GM21723 (cell line): ENCODE measurements around the gene OAS1.

Experiments
- ATAC-seq: cut with Tn5 transposase; IDR thresholded peaks from one replicate; pipeline ENCODE4 v1.9.1; 2021; ENCODE audit warnings: mild to moderate bottlenecking, moderate library complexity; ENCODE audit not compliant: unreplicated experiment

OAS1 gene

GRCh38 chr12:112906712-112907414 lies at the start of gene OAS1:
OAS1 (plus strand) TSS chr12:112906962; CDS start chr12:112907040, 78 bp downstream.
- ATAC-seq: peak; percentile 78

GRCh38 chr12:112859291-112859690 lies 47.5 kb upstream of the OAS1 start:
- ATAC-seq: no peak

DNA sequence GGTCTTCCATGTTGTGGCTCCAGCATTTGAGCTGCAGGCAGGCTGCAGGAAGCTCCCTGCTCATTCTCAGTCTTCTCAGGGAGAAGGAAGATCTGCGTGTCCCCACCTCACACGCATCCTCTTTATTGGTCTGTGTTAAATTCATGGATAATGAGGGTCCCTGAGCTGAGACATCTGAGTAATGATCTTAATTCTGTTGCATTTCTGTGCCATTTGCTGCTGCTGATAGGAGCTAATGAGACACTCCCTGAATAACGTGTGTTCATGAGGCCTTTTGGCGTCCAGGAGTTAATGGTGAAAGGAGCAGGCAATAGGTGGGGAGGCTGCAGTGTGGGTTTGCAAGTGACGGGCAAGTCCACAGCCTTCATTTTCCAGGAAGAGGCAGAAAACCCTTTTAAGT lies 46.6 kb upstream of the OAS1 start:
- ATAC-seq: no peak

DNA sequence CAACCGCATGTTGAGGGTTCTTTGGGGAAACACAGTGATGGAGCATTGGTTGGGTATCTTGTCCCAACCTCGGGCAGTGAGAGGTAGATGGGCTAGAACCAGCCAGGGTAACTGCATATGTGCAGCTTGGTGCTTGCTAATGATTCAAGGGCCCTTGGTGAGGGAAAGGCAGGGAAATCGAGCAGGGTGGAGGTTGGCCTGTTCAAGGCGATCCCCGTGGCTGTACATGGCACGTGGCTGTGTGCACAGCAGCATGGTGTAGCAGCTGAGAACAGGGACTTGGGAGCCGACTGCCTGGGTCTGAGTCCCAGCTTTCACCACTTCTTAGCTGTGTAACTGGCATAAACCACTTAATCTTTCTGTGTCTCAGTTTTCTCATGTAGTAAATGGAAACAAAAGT lies 45.5 kb upstream of the OAS1 start:
- ATAC-seq: no peak

GRCh38 chr12:112862636-112863290 lies 44.0 kb upstream of the OAS1 start:
- no peak for ATAC-seq

DNA sequence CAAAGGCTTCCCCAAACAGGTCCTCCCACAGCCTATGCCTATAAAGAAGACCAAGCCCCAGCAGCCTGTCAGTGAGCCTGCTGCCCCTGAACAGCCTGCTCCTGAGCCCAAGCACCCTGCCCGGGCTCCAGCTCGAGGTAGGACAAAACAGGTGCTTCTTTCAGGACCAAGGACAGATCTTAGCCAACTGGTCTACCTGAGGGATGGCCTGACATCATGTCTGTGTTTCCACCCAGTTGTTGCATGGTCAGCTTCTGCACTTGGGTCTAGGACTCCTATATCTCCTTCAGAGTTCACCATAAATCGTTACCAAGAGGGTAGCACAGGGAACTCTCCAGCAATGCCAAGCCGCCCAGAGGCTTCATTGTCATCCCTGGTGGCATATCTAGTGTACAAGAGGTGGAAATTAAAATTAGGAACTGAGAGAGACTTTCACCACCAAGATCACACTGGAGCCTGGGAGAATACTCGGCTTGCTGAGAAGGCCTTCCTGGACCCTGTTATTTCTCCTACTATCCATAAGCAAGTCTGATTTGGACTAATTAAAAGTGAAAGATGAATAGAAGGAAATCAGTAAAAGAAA lies 38.2 kb upstream of the OAS1 start:
- no peak for ATAC-seq

DNA sequence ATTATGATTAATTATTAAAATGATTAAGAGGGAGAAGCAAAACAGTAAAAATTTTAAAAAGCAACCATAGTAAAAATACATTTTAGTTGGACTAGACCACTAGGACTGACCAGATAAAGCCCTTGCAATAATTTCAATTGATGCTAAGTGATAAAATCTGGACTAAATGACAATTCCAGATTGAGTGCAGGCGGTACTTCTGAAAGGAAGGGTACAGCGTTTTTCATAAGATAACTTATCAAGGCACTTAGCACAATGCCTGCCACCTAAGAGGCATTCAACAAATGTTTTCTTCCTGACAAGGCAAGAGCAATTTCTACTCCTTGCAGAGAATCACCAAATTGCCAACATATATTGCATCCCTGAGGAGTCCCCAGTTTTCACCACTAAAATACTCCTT lies 37.7 kb upstream of the OAS1 start:
- ATAC-seq: no peak

DNA sequence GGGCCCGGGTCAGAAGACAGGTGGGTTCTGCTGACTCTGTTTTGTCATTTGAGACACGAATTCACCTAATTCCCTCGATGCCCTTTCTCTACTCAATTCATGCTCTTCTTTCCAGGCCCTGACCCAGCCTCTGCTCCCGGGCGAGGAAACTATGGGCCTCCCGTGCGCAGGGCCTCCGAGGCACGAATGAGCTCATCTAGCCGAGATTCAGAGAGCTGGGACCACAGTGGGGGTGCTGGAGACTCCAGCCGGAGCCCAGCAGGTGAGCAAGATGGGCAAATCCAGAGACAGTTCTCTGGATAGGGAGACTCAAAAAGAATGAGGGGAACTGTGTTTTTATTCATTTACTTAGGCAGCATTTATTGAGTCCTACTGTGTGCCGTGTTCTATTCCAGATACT lies 37.0 kb upstream of the OAS1 start:
- ATAC-seq: no peak

GRCh38 chr12:112870267-112870980 lies 36.3 kb upstream of the OAS1 start:
- no peak for ATAC-seq

DNA sequence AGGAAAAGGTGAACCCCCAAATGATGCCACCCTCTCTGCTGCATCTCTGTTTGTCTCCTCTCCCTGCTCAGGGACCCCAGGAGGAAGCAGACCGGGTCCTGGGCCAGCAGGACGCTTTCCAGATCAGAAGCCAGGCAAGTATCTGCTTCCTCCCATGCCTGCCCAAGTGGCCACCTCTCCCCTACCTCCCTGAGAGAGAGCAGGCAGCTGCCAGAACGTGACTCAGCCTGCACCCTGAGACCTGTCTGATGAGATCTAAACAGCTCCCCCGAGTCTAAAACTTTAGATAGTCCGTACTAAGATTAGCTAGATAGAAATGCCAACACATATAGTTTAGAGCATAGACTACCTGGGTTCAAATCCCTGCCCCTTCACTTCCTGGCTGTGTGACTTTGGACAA lies 31.2 kb upstream of the OAS1 start:
- ATAC-seq: no peak

DNA sequence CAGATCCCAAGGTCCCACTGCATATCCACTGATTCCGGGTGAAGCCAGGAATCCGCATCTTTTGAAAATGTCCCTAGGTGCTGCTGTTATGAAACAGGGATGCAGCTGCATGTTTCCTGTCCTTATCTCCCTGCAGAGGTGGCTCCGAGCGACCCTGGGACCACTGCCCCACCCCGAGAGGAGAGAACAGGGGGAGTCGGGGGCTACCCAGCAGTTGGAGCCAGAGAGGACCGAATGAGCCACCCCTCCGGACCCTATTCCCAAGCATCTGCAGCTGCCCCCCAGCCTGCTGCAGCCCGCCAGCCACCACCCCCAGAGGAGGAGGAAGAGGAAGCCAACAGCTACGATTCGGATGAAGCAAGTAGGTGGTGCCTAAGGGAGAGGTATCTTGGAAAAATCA lies 30.3 kb upstream of the OAS1 start:
- no peak for ATAC-seq

DNA sequence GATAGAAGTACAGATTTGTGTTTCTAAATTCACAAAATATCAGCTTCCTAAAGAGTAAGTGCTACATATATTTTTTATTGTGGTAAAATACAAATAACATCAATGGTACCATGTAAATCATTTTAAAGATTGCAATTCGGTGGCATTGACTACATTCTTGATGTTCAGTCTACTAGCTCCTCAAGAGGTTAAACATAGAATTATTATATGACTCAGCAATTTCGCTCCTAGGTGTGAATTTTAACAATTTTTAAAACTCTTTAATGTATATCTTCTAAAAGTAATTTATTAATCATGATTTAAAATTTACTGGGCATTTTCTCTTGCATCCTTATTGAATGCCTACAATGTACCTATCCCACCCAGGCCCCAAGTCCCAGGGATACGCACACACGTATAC lies 29.8 kb upstream of the OAS1 start:
- ATAC-seq: no peak

GRCh38 chr12:112878488-112878887 lies 28.3 kb upstream of the OAS1 start:
- no peak for ATAC-seq

GRCh38 chr12:112879191-112879705 lies 27.5 kb upstream of the OAS1 start:
- ATAC-seq: no peak

DNA sequence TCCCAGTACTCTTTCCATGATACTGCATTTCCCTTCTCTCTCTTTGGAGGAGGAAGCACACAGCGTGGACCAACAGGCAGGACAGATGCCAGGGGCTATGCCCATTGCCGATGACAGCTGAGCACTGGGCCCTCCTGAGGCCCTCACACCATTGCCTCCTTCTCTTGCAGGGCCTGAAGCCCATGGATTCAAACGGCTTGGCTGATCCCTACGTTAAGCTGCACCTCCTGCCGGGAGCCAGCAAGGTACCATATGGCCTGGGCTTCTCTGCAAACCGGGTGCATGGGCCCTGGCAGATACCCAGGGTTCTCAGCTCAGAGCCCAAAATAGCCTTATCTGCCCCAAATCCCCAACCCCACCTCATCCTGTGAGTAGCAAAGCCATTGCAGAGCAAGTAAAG lies 25.2 kb upstream of the OAS1 start:
- ATAC-seq: no peak

GRCh38 chr12:112885236-112885635 lies 21.5 kb upstream of the OAS1 start:
- ATAC-seq: no peak

- no peak for ATAC-seq
Observed at GRCh38 chr12:112887550-112887949, 19.2 kb upstream of the OAS1 start.

DNA sequence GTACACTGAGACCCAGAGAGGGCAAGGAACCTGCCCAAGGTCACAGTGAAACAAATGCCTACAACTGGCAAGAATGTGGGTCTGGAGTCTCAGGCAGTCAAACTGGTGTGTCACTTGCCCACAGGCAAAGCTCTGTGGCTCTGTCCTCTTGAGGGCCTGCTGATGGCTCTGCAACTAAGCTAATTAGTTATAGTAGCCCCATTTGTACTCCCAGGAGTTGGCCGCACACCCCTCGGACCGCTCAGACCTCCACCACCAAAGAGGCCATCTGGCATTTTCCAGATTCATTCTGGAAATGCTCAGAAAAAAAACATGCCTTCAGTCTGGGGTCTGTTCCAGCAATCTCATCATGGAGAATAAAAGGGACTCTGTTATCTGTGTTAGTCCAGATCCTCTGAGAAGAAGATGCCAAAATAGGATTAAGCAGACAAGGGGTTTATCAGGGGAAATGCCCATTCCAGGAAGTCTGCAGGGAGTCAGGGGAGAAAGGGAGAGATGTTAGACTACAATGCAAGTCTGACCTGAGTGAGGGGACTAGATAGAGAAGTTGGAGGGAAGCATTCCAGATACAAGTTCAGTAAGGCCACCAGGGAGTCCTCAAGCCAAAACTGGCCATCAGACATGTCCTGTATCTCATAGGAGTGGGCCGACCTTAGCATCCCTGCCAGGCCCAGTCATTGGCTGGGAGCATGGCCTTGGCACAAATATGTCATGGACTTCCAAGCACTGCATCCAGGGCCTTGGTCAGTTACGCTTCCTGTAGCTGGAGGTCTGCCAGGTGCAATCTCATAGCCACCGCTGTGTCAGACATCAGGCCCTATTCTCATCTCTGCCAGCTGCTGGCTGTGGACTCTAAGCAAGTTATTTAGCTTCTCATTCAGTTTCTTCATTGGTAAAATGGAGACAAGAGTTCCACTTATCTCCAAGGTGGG lies 15.4 kb upstream of the OAS1 start:
- no peak for ATAC-seq

GRCh38 chr12:112892856-112893255 lies 13.9 kb upstream of the OAS1 start:
- no peak for ATAC-seq

DNA sequence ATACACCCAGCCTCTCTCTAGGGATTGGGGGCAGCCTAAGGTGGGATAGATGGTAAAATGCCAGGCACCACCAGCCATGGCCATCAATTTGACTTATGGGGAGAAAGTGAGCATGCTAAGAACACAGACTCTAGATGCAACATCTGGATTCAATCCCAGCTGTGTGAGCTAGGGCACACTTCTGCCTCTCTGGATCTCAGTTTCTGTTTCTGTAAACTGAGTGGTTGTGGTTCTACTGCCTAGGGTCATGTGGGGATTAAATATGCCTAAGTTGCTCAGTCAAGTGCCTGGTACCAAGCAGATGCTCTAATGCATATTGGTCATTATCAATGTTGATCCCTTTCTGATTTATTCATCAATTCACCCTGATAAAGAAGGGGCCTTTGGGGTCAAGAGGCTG lies 12.6 kb upstream of the OAS1 start:
- ATAC-seq: no peak
